Measurements from ENCODE around the gene CTDSPL.
"Not testable (repeated sequence)": the region's sequence is repeated elsewhere in the genome, so short reads cannot be mapped to it uniquely, and the experiment has no call there.

The CTDSPL gene

GRCh38 chr3:38030126-38031021 is 168.7 kb downstream of the CTDSPL start:
- no peak for DNase-seq (ENCODE audit: low read depth)
- no peak for TF ChIP-seq CTCF (IDR thresholded peaks at IDR 0.05; ENCODE audit: low read length, missing control alignments)

GRCh38 chr3:38031022-38031994 is 169.6 kb downstream of the CTDSPL start:
- no peak overlapping the region for H3K4me3 ChIP-seq (replicated peaks; ENCODE audit: low read depth, low read length)

More at GRCh38 chr3:38030126-38031021, 168.7 kb downstream of the CTDSPL start:
- peak overlapping the region; percentile 63 for H3K4me3 ChIP-seq (replicated peaks; ENCODE audit: low read depth, low read length)

DNA sequence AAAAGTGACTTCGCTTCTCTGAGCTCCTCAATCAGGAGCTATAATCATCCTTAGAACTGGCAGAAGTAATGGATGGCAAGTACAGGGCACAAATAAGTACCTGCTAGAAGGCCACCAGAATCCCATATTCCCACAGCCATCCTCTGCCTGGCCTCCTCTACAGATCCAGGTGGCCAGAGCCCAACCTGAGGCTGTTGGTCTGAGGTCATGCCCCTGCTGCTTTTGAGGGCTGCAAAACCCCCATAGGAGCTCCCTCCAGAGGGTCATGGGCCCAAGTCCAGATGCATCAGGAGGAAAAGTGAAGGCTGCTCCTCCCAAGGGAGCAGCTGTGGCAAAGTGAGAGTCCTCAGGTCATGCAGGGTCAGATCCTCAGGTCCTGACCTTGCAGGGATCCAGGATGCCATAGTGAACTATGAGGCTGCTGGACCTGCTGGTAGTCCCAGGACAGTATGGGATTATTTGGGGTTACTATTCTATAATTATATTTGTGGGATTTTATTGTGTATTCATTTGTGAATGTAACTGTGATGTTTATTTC is 170.7 kb downstream of the CTDSPL start:
- no peak overlapping the region for H3K4me3 ChIP-seq (replicated peaks; ENCODE audit: low read depth, low read length)

More at GRCh38 chr3:38031022-38031994, 169.6 kb downstream of the CTDSPL start:
- peak; percentile 18 for DNase-seq (ENCODE audit: low read depth)
- no peak for TF ChIP-seq CTCF (IDR thresholded peaks at IDR 0.05; ENCODE audit: low read length, missing control alignments)

GRCh38 chr3:38033586-38033985 is 171.9 kb downstream of the CTDSPL start:
- not testable (repeated sequence) for H3K4me3 ChIP-seq (replicated peaks; ENCODE audit: low read depth, low read length); DNase-seq (ENCODE audit: low read depth)

More for the DNA sequence above, 170.7 kb downstream of the CTDSPL start:
- TF ChIP-seq CTCF (IDR thresholded peaks at IDR 0.05; ENCODE audit: low read length, missing control alignments) = no peak
- no peak for DNase-seq (ENCODE audit: low read depth)
